Measurements from ENCODE around the gene SCARB1. TPM values are rescaled to one million over a fixed set of nuclear protein-coding genes. Genes with fewer than 3 reads are reported as not detected.
A peak's percentile ranks its signal among the peaks of the same experiment; 100 is the strongest.

The SCARB1 gene
- polyA plus RNA-seq, 4 donors, result 41.9 to 230 (median 180) TPM

DNA sequence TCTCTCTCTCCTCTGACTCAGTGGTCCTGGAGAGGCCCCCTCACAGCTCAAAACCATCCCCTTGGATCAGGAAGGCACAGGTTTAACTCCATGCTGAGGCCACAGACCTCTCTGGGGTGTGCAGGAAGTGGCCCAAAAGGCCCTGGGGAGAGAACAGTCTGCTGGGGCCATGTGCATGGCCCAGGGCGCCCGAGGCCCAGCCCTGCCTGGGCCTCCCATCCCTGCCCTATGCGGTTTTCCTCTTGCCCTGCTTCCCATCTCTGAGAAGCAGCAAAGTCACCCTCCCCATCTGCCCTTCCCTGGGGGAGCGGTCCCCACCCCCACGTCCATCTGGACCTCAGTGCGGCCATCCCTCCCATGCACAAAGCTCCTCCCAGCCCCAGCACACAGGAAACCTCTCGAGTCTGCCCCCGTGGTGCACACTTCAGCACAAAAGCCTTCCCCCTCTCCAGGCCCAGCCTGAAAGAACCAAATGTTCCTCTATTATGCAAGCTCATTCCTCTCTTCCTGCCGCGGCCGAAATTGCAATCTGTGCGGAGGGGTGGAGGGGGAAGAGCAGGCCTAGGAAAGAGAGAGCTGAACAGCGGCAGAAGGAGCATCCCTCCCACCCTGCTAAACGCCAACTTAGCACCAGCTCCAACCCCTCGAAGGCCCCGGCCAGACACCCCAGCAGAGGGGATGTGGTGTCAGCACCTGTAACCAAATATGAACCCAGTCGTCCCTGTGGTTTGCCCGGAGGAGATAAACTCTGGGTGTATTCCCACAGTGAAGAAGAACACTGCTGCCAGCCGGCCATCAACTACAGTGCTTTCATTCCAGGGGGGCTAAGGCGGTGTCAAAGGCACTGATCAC is 108.5 kb downstream of the SCARB1 start:
- peaks cover 0 to 22% of the 10 kb centered on the region in 2 donors for H3K9me3 ChIP-seq (ENCODE audit: control insufficient read depth in 2 of 2, insufficient read depth in 1 of 2, low read depth in 1 of 2, low read length in 1 of 2)
- peak overlapping the region; percentile 34 to 83 (median 55) for H3K27ac ChIP-seq (ENCODE audit: low read depth in 1 of 3, low read length in 2 of 3)
- FAIRE-seq (no peak), DNase-seq (peak; percentile 34 to 37)
- H3K4me3 ChIP-seq (ENCODE audit: low read depth in 1 of 3, low read length in 3 of 3), result no peak overlapping the region
- WGBS, 3 donors, result 43 to 75% (median 58%) methylated on average over 20 of the region's 20 CpGs
- H3K4me1 ChIP-seq (ENCODE audit: control insufficient read depth in 3 of 3, insufficient read depth in 2 of 3, low read depth in 1 of 3, low read length in 2 of 3), result peaks cover 0 to 6% (median 0%) of the 10 kb centered on the region in 3 donors
- no peaks in the 10 kb centered on the region for H3K36me3 ChIP-seq (ENCODE audit: control insufficient read depth in 3 of 3, insufficient read depth in 2 of 3, low read depth in 1 of 3, low read length in 3 of 3)
- peaks cover 0 to 3% (median 0%) of the 10 kb centered on the region in 3 donors for H3K27me3 ChIP-seq (ENCODE audit: control insufficient read depth in 3 of 3, insufficient read depth in 3 of 3, low read length in 3 of 3)

DNA sequence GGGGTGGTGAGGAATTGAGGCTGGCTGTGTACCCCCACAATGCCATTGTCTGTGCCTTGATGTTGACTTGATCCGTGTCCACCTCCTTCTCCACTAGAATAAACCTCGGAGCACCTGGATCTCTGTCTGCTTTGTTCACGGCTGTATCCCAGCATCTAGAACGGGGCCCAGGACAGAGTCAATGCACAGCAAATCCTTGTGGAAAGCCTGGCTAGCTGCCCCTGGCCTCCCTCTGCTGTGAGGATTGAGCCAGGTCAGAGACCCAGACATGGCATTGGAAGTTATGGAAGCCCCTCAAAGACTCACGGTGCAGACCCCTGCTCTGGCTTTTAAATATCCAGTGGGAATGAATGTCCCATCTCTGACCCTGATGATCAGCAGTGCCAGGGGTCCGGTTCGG is 109.2 kb downstream of the SCARB1 start:
- WGBS, 3 donors, result 91 to 97% (median 93%) methylated on average over 7 of the region's 7 CpGs
- FAIRE-seq, result no peak
- Histone ChIP-seq H3K4me3 (ENCODE audit: low read depth in 1 of 3, low read length in 3 of 3) (no peak overlapping the region), H3K27me3 (ENCODE audit: control insufficient read depth in 3 of 3, insufficient read depth in 3 of 3, low read length in 3 of 3) (no peaks in the 10 kb centered on the region), H3K27ac (ENCODE audit: low read depth in 1 of 3, low read length in 2 of 3) (peak overlapping the region; percentile 34 to 83 (median 55)), H3K4me1 (ENCODE audit: control insufficient read depth in 3 of 3, insufficient read depth in 2 of 3, low read depth in 1 of 3, low read length in 2 of 3) (peaks cover 0 to 6% (median 0%) of the 10 kb centered on the region in 3 donors), H3K9me3 (ENCODE audit: control insufficient read depth in 2 of 2, insufficient read depth in 1 of 2, low read depth in 1 of 2, low read length in 1 of 2) (peaks cover 0 to 22% of the 10 kb centered on the region in 2 donors), H3K36me3 (ENCODE audit: control insufficient read depth in 3 of 3, insufficient read depth in 2 of 3, low read depth in 1 of 3, low read length in 3 of 3) (no peaks in the 10 kb centered on the region)
- DNase-seq, result no peak

DNA sequence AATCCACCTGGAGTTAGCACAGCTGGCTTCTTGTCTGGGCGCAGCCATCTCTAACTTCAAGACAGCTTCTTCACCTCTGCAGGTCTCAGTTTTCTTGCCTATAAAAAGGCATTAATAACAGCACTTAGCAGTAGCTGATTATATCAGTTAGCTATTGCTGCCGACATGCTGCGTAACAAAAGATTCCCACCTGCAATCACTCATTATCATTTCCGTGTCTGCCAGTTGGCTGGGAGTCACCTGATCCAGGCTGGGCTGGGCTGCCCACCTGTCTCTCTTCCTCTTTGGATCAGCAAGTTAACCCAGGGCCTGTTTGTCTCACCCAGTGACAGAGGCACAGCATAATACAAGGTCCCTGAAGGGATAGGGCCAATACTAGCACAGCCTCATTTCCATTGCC is 109.7 kb downstream of the SCARB1 start:
- no peak for DNase-seq
- Histone ChIP-seq H3K9me3 (ENCODE audit: control insufficient read depth in 2 of 2, insufficient read depth in 1 of 2, low read depth in 1 of 2, low read length in 1 of 2) (peaks cover 0 to 22% of the 10 kb centered on the region in 2 donors), H3K27me3 (ENCODE audit: control insufficient read depth in 3 of 3, insufficient read depth in 3 of 3, low read length in 3 of 3) (no peaks in the 10 kb centered on the region), H3K4me1 (ENCODE audit: control insufficient read depth in 3 of 3, insufficient read depth in 2 of 3, low read depth in 1 of 3, low read length in 2 of 3) (peaks cover 0 to 6% (median 0%) of the 10 kb centered on the region in 3 donors), H3K4me3 (ENCODE audit: low read depth in 1 of 3, low read length in 3 of 3) (no peak overlapping the region), H3K27ac (ENCODE audit: low read depth in 1 of 3, low read length in 2 of 3) (no peak overlapping the region), H3K36me3 (ENCODE audit: control insufficient read depth in 3 of 3, insufficient read depth in 2 of 3, low read depth in 1 of 3, low read length in 3 of 3) (no peaks in the 10 kb centered on the region)
- FAIRE-seq, result no peak
- 91 to 99% (median 95%) methylated on average over 4 of the region's 4 CpGs for WGBS, 3 donors

DNA sequence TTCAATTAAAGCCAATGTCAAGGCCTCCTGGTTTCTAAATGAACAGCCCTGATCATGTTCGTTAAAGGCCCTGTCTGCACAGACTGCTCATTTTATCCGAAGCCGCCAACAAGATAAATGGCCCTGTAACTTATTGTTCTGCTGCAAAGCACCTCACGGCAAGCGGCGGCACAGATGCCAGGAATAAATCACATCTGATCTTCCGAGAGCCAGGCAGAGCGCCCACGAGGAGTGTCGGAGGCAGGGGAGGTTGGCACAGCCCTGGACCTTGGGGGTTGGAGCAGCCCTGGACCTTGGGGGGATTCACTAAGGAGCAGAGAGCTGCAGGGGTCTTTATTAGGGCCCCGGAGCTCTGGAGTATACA is 110.5 kb downstream of the SCARB1 start:
- no peak for DNase-seq
- no peak for FAIRE-seq

DNA sequence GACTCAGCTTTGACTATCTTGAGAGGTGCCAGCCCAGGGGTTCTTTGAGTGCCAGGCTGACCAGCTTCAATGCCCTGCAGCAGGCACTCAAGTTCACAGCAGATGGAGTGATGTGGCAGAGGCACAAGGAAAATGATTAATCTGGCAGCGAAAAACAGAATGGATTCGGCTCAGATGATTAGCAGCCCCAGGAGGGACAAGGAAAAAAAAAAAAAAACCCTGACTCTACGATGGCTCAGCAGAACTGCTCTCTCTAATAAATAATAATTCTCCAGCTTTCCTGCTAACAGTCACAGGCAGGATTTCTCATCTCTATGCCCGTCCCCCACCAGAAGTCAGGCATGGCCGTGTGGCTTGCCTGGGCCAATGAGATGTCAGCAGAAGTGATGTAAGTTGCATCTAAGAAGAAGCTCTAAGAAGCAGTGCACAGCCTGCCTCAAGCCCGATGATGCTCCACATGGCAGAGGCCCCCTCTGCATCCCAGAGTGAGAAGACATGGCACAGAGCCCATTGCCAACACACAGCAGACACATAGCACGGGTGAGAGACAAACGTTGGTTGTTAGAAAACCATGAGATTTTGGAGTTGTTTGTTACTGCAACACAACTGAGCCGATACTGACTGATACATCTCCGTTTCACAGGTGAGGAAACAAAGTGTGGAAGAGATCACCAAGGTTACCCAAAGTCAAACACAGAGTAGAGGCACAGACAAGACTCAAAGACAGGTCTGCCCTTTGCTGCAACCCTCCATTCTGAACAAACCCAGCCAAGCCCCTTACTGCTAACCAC is 111.0 kb downstream of the SCARB1 start:
- FAIRE-seq (no peak), DNase-seq (no peak)
- WGBS, 3 donors, result 80 to 87% (median 85%) methylated on average over 10 of the region's 10 CpGs
- Histone ChIP-seq H3K36me3 (ENCODE audit: control insufficient read depth in 3 of 3, insufficient read depth in 2 of 3, low read depth in 1 of 3, low read length in 3 of 3) (no peaks in the 10 kb centered on the region), H3K27ac (ENCODE audit: low read depth in 1 of 3, low read length in 2 of 3) (no peak overlapping the region), H3K27me3 (ENCODE audit: control insufficient read depth in 3 of 3, insufficient read depth in 3 of 3, low read length in 3 of 3) (no peaks in the 10 kb centered on the region), H3K9me3 (ENCODE audit: control insufficient read depth in 2 of 2, insufficient read depth in 1 of 2, low read depth in 1 of 2, low read length in 1 of 2) (peaks cover 0 to 20% of the 10 kb centered on the region in 2 donors), H3K4me3 (ENCODE audit: low read depth in 1 of 3, low read length in 3 of 3) (no peak overlapping the region), H3K4me1 (ENCODE audit: control insufficient read depth in 3 of 3, insufficient read depth in 2 of 3, low read depth in 1 of 3, low read length in 2 of 3) (peaks cover 0 to 8% (median 0%) of the 10 kb centered on the region in 3 donors)

More for the DNA sequence above, 110.5 kb downstream of the SCARB1 start:
- no peak overlapping the region for H3K4me3 ChIP-seq (ENCODE audit: low read depth in 1 of 3, low read length in 3 of 3)
- H3K36me3 ChIP-seq (ENCODE audit: control insufficient read depth in 3 of 3, insufficient read depth in 2 of 3, low read depth in 1 of 3, low read length in 3 of 3), result no peaks in the 10 kb centered on the region
- H3K4me1 ChIP-seq (ENCODE audit: control insufficient read depth in 3 of 3, insufficient read depth in 2 of 3, low read depth in 1 of 3, low read length in 2 of 3), result peaks cover 0 to 6% (median 0%) of the 10 kb centered on the region in 3 donors
- 88 to 91% (median 91%) methylated on average over 11 of the region's 11 CpGs for WGBS, 3 donors
- no peak overlapping the region for H3K27ac ChIP-seq (ENCODE audit: low read depth in 1 of 3, low read length in 2 of 3)
- H3K27me3 ChIP-seq (ENCODE audit: control insufficient read depth in 3 of 3, insufficient read depth in 3 of 3, low read length in 3 of 3), result no peaks in the 10 kb centered on the region
- H3K9me3 ChIP-seq (ENCODE audit: control insufficient read depth in 2 of 2, insufficient read depth in 1 of 2, low read depth in 1 of 2, low read length in 1 of 2), result peaks cover 0 to 22% of the 10 kb centered on the region in 2 donors

DNA sequence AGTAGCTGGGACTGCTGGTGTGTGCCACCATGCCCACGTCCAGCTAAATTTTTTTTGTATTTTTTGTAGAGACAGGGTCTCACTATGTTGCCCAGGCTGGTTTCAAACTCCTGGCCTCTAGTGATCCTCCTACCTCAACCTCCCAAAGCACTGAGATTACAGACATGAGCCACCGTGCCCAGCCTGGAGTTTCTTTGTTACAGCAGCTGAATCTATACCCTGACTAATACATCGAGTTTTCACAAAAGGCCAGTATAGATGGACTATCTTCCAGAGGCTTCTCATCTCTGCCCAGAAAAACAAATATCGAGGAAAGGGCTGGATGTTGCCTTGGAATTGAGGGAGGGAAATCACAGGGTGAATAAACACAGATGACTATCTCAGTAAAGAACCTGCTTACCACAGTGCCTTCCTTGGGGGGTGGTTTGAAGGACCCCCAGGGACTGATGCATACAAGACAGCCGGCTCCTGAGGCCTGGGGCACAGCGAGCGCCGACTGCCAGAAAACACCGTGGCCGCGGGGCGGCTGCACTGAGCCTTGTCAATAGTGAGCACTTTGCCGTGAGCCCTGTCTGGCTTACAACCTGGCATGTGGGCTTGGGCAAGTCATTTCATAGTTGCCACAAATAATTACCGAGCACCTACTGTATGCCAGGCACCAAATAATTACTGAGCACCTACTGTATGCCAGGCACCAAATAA is 111.9 kb downstream of the SCARB1 start:
- Histone ChIP-seq H3K9me3 (ENCODE audit: control insufficient read depth in 2 of 2, insufficient read depth in 1 of 2, low read depth in 1 of 2, low read length in 1 of 2) (peaks cover 0 to 15% of the 10 kb centered on the region in 2 donors), H3K27me3 (ENCODE audit: control insufficient read depth in 3 of 3, insufficient read depth in 3 of 3, low read length in 3 of 3) (no peaks in the 10 kb centered on the region), H3K4me1 (ENCODE audit: control insufficient read depth in 3 of 3, insufficient read depth in 2 of 3, low read depth in 1 of 3, low read length in 2 of 3) (peaks cover 0 to 17% (median 3%) of the 10 kb centered on the region in 3 donors), H3K36me3 (ENCODE audit: control insufficient read depth in 3 of 3, insufficient read depth in 2 of 3, low read depth in 1 of 3, low read length in 3 of 3) (no peaks in the 10 kb centered on the region), H3K4me3 (ENCODE audit: low read depth in 1 of 3, low read length in 3 of 3) (no peak overlapping the region), H3K27ac (ENCODE audit: low read depth in 1 of 3, low read length in 2 of 3) (no peak overlapping the region)
- FAIRE-seq (no peak), DNase-seq (no peak)
- WGBS, 3 donors, result 94 to 95% (median 94%) methylated on average over 14 of the region's 14 CpGs

DNA sequence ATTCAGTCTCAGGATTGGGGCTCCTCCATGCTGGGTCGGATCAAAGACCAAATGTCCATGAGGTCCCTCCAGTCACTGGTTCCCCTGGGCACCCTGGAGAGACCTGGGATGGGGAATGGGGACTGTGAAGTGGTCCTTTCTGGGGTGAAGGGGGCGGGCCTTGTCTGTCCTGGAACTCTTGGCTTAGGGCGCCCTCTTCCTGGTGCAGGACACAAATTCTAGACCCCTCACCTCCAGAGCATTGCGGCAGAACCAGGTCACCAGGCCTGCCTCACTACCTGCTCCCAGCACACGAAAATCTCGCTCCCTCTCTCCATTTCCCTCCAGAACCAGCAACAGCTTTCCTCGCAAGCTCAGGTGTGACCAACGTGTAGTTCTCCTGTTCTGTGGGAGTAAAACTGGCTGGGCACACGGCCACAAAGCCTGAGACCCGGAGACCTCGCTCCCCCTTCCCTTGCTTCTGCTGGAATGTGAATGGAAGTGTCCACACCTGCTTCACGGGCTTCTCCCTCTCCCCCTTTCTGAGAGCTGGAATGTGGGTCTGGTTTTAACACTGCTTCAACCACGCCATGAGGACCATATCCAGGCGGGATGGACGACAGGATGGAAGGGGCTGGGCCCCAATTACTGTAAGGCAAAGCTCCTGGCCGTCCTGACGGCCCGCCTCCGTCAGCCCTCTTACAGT is 112.7 kb downstream of the SCARB1 start:
- WGBS, 3 donors, result 81 to 85% (median 84%) methylated on average over 19 of the region's 19 CpGs
- H3K27me3 ChIP-seq (ENCODE audit: control insufficient read depth in 3 of 3, insufficient read depth in 3 of 3, low read length in 3 of 3), result no peaks in the 10 kb centered on the region
- H3K9me3 ChIP-seq (ENCODE audit: control insufficient read depth in 2 of 2, insufficient read depth in 1 of 2, low read depth in 1 of 2, low read length in 1 of 2), result peaks cover 0 to 15% of the 10 kb centered on the region in 2 donors
- no peaks in the 10 kb centered on the region for H3K36me3 ChIP-seq (ENCODE audit: control insufficient read depth in 3 of 3, insufficient read depth in 2 of 3, low read depth in 1 of 3, low read length in 3 of 3)
- no peak overlapping the region for H3K4me3 ChIP-seq (ENCODE audit: low read depth in 1 of 3, low read length in 3 of 3)
- no peak overlapping the region for H3K27ac ChIP-seq (ENCODE audit: low read depth in 1 of 3, low read length in 2 of 3)
- DNase-seq, result no peak
- H3K4me1 ChIP-seq (ENCODE audit: control insufficient read depth in 3 of 3, insufficient read depth in 2 of 3, low read depth in 1 of 3, low read length in 2 of 3), result peaks cover 0 to 26% (median 3%) of the 10 kb centered on the region in 3 donors
- no peak for FAIRE-seq
